ENCODE measurements around the gene NTM.

- TF ChIP-seq CTCF (IDR thresholded peaks at IDR 0.05) (no peak), POLR2A (IDR thresholded peaks at IDR 0.05) (no peak)
These were observed 16.1 kb upstream of the NTM start for GRCh38 chr11:131354251-131354701.

Measured in Peyer's patch (tissue), 4 donors.